ENCODE data around the gene HCST.
A peak's percentile ranks its signal among the peaks of the same experiment; 100 is the strongest.
"Not testable (repeated sequence)": the region's sequence is repeated elsewhere in the genome, so short reads cannot be mapped to it uniquely, and the experiment has no call there.

Gene HCST

DNA sequence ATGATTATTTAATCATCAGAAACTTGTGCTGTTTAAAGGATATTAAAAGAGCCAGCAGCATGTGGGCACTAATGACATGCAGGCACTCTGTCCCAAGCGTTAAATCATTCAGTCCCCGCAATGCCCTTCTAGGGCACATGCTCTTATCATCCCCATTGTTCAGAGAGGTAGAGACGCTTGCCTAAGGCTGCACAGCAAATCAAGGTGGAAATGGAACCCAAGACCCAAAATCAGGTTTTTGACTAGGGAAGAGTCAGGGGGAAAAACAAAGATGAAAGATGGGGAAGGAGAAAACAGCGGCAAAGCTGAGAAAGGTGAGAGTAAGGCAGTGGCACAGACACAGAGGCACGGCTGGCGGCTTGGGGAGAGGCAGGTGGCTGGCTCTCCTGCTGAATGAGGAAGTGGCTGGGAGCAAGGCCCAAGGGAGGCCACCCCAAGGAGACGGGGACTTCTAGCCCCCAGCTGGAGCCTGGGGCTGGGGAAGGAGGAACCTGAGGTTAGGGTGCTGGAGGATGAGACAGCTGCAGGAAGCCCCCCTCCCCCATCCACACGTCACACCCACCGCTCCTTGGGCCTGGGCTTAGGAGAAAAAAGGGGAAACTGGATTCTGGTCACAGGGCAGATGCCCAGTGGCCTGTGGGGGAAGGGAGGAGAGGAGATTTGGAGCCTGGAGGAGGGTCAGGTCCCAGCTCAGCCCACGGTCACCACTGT lies 6.8 kb downstream of the HCST start:
- DNase-seq (ENCODE audit: insufficient read length) (no peak), FAIRE-seq (no peak)
- TF ChIP-seq TAF1 (IDR thresholded peaks at IDR 0.05; ENCODE audit: borderline replicate concordance, low read depth, low read length) (no peak), POLR2A (IDR thresholded peaks at IDR 0.05; ENCODE audit: low read depth, low read length) (no peak), POLR2AphosphoS5 (IDR thresholded peaks at IDR 0.05; ENCODE audit: low read depth, low read length) (no peak)

DNA sequence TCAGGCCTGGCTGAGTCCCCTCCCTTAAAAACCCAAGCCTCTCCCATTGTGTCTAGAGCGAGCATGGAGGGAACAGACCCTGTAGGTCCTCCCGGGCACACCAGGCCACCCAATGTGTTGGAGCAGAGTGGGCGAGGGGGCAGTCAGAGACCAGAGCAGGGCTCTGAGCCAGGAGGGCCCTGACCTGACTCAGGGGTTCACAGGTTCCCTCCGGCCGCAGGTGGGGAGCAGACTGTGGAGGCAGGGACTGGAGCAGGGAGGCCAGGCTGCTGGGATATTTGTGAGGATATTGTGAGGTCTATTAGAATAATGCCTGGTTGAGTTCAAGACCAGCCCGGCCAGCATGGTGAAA lies 7.3 kb downstream of the HCST start:
- TF ChIP-seq TAF1 (IDR thresholded peaks at IDR 0.05; ENCODE audit: borderline replicate concordance, low read depth, low read length) (no peak), POLR2A (IDR thresholded peaks at IDR 0.05; ENCODE audit: low read depth, low read length) (no peak), POLR2AphosphoS5 (IDR thresholded peaks at IDR 0.05; ENCODE audit: low read depth, low read length) (no peak)
- DNase-seq (ENCODE audit: insufficient read length) (no peak), FAIRE-seq (peak; percentile 64)

DNA sequence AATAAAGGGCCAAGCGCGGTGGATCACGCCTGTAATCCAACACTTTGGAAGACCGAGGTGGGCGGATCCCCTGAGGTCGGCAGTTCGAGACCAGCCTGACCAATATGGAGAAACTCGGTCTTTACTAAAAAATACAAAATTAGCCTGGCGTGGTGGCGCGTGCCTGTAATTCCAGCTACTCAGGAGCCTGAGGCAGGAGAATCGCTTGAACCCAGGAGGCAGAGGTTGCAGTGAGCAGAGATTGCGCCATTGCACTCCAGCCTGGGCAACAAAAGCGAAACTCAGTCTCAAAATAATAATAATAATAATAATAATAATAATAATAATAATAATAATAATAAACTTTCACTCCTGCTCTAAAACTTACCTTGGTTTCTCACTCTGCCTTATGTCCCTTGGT lies 8.0 kb downstream of the HCST start:
- not testable (repeated sequence) for DNase-seq (ENCODE audit: insufficient read length); FAIRE-seq

DNA sequence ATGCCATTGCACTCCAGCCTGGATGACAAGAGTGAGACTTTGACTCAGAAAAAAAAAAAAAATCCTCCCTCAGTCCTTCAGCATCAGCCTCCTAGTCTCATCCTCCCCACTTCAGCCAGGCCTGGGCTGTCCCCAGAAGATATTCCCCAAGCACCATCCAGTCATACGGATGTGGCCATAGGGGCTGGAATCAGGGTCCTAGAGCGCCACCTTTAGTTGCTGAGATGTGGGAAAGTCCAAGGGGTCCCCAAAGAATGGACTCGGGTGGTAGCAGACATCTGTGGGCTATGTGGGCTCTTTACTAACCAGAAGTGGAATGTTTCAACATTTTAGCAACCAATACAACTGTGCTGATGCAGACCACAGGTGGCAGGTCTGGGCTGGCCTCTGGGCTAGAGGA lies 8.8 kb downstream of the HCST start:
- no peak for FAIRE-seq

DNA sequence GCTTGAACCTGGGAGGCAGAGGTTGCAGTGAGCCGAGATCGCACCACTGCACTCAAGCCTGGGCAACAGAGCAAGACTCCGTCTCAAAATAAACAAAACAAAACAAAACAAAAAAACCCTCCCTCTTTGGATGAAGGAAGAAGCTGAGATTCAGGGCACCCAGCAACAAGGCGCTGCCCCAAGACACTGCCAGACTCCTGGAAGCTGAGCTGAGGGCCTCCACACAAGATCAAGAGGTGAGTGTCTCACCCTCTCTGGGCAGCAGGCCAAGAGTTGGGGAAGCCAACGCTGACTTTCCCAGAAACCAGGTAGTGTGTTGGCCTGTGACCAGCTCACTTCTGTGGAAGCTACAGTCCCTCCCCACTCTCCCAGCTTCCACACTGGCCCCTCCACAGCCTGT lies 9.5 kb downstream of the HCST start:
- TF ChIP-seq POLR2A (IDR thresholded peaks at IDR 0.05; ENCODE audit: low read depth, low read length): no peak
- TF ChIP-seq POLR2AphosphoS5 (IDR thresholded peaks at IDR 0.05; ENCODE audit: low read depth, low read length): no peak
- TF ChIP-seq TAF1 (IDR thresholded peaks at IDR 0.05; ENCODE audit: borderline replicate concordance, low read depth, low read length): no peak
- DNase-seq (ENCODE audit: insufficient read length) (no peak), FAIRE-seq (no peak)

More for the DNA sequence above, 8.8 kb downstream of the HCST start:
- TF ChIP-seq POLR2A (IDR thresholded peaks at IDR 0.05; ENCODE audit: low read depth, low read length): no peak
- TF ChIP-seq TAF1 (IDR thresholded peaks at IDR 0.05; ENCODE audit: borderline replicate concordance, low read depth, low read length): no peak
- TF ChIP-seq POLR2AphosphoS5 (IDR thresholded peaks at IDR 0.05; ENCODE audit: low read depth, low read length): no peak
- DNase-seq (ENCODE audit: insufficient read length): no peak

DNA sequence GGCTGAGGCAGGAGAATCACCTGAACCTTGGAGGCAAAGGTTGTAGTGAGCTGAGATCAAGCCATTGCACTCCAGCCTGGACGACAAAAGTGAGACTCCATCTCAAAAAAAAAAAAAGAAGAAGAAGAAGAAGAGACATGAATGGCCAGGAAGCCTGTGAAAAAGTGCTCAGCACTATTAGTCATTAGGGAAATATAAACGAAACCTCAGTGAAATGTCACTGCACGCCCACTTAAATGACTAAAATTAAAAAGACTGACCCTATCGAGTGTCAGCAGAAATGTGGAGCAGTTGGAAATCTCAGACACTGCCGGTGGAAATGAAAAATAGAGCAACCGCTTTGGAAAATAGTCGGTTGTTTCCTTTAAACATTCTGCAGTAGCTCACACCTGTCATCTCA lies 11.3 kb downstream of the HCST start:
- TF ChIP-seq TAF1 (IDR thresholded peaks at IDR 0.05; ENCODE audit: borderline replicate concordance, low read depth, low read length): no peak
- no peak for TF ChIP-seq POLR2AphosphoS5 (IDR thresholded peaks at IDR 0.05; ENCODE audit: low read depth, low read length)
- no peak for TF ChIP-seq POLR2A (IDR thresholded peaks at IDR 0.05; ENCODE audit: low read depth, low read length)
- no peak for DNase-seq (ENCODE audit: insufficient read length)
- peak; percentile 9 for FAIRE-seq

DNA sequence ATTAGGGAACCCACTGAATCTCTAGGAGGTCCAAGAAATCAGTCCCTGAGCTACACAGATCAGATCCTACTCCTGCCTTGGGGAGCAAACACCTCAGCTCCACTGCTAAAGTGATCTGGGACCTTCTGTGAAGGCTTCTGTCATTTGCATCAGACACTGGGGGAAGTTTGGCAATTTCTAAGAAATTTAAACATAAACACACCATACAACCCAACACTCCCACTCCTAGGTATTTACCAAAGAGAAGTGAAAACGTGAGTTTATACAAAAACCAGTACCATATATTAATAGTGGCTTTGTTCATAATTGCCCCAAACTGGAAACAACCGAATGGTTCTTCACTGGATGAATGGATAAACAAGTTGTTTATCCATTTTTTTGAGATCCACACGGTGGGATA lies 13.1 kb downstream of the HCST start:
- DNase-seq (ENCODE audit: insufficient read length) (no peak), FAIRE-seq (peak; percentile 21)
- no peak for TF ChIP-seq POLR2AphosphoS5 (IDR thresholded peaks at IDR 0.05; ENCODE audit: low read depth, low read length)
- TF ChIP-seq TAF1 (IDR thresholded peaks at IDR 0.05; ENCODE audit: borderline replicate concordance, low read depth, low read length): no peak
- no peak for TF ChIP-seq POLR2A (IDR thresholded peaks at IDR 0.05; ENCODE audit: low read depth, low read length)

DNA sequence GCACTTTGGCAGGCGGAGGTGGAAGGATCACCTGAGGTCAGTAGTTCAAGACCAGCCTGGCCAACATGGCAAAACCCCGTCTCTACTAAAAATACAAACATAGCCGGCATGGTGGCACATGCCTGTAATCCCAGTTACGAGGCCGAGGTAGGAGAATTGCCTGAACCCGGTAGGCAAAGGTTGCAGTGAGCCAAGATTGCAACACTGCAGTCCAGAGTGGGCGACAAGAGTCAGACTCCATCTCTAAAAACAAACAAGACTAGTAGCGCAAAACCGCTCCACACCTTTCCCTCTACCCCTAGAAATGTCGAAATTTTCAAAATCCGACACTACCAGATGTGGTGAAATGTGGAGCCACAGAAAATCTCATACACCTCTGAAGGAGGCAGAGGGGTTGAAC lies 17.0 kb downstream of the HCST start:
- TF ChIP-seq TAF1 (IDR thresholded peaks at IDR 0.05; ENCODE audit: borderline replicate concordance, low read depth, low read length): no peak
- no peak for TF ChIP-seq POLR2A (IDR thresholded peaks at IDR 0.05; ENCODE audit: low read depth, low read length)
- no peak for TF ChIP-seq POLR2AphosphoS5 (IDR thresholded peaks at IDR 0.05; ENCODE audit: low read depth, low read length)
- DNase-seq (ENCODE audit: insufficient read length) (no peak), FAIRE-seq (no peak)

DNA sequence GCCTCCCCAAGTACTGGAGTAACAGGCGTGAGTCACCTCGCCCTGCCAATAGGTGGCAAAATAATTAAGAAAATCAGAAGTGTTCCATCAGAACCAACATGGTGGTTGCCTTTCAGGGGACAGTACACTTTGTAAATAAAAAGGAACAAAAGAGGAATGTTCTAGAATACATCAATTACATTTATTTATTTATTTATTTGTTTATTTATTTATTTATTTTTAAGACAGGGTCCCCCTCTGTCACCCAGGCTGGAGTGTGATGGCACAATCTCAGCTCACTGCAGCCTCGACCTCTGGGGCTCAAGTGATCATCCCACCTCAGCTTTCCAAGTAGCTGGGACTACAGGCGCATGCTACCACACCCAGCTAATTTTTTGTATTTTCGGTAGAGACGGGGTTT lies 18.7 kb downstream of the HCST start:
- TF ChIP-seq POLR2A (IDR thresholded peaks at IDR 0.05; ENCODE audit: low read depth, low read length) (no peak), TAF1 (IDR thresholded peaks at IDR 0.05; ENCODE audit: borderline replicate concordance, low read depth, low read length) (no peak), POLR2AphosphoS5 (IDR thresholded peaks at IDR 0.05; ENCODE audit: low read depth, low read length) (no peak)
- FAIRE-seq (no peak), DNase-seq (ENCODE audit: insufficient read length) (no peak)

DNA sequence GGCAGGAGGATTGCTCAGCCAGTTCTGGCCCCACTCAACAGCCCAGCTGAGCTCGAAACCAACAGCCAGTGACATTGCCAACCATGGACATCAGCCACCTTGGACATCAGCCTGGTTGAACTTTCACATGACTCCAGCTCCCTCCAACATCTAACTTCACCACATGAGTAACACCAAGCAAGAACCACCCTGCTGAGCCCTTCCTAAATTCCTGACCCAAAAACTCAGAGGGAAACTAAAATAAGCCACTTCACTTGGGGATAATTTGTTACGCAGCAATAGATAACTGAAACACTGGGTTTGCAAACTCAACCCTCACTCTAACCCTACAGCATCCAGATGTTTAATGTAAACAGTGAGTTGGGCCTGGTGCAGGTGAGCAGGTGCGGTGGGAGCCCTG lies 23.2 kb downstream of the HCST start:
- no peak for DNase-seq (ENCODE audit: insufficient read length)
- no peak for FAIRE-seq

DNA sequence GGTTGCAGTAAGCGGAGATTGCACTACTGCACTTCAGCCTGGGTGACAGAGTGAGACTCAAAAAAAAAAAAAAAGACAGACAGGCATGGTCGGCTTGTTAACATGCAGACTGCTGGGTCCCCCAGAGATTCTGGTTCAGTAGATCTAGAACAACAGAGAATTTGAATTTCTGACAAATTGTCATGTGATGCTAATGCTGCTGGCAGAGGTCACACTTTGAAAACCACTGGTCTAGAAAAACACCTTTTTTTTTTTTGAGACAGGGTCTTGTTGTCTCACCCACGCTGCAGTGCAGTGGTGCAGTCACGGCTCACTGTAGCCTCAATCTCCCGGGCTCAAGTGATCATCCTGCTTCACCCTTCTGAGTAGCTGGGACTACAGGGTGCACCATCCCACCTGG lies 26.2 kb downstream of the HCST start:
- DNase-seq (ENCODE audit: insufficient read length) (no peak), FAIRE-seq (peak; percentile 24)
- TF ChIP-seq TAF1 (IDR thresholded peaks at IDR 0.05; ENCODE audit: borderline replicate concordance, low read depth, low read length) (no peak), POLR2A (IDR thresholded peaks at IDR 0.05; ENCODE audit: low read depth, low read length) (no peak), POLR2AphosphoS5 (IDR thresholded peaks at IDR 0.05; ENCODE audit: low read depth, low read length) (no peak)

More for the DNA sequence above, 23.2 kb downstream of the HCST start:
- TF ChIP-seq POLR2A (IDR thresholded peaks at IDR 0.05; ENCODE audit: low read depth, low read length) (no peak), POLR2AphosphoS5 (IDR thresholded peaks at IDR 0.05; ENCODE audit: low read depth, low read length) (no peak), TAF1 (IDR thresholded peaks at IDR 0.05; ENCODE audit: borderline replicate concordance, low read depth, low read length) (no peak)

DNA sequence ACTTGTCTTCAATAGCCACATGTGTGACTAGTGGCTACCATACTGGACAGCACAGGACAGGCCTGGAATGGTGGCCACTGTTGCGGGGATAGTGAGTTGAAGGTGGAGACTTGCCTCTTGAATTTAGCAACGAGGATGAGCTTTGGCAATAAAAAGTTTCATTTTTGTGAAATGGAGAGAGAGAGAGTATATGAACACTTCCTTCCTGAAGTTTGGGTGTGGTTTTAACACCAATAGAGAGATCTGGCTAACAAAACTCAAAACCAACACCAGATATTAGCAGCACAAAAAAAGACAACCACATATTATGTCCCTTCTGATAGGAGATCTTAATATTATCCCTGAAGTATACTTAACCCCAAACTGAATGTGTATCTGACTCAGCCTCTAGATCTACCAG lies 27.5 kb downstream of the HCST start:
- FAIRE-seq: peak; percentile 65
- no peak for DNase-seq (ENCODE audit: insufficient read length)
- TF ChIP-seq POLR2AphosphoS5 (IDR thresholded peaks at IDR 0.05; ENCODE audit: low read depth, low read length) (no peak), POLR2A (IDR thresholded peaks at IDR 0.05; ENCODE audit: low read depth, low read length) (no peak), TAF1 (IDR thresholded peaks at IDR 0.05; ENCODE audit: borderline replicate concordance, low read depth, low read length) (no peak)

Data from GM12892 (cell line).